B cell (primary cell): ENCODE measurements around the gene LRCH3.

Experiments used
- CTCF ChIP-seq: fragments of 200-600 bp; IDR thresholded peaks from one replicate; pipeline ENCODE4 v1.8.0; 2022; ENCODE audit warnings: antibody characterized with exemption, mild to moderate bottlenecking
- EZH2 ChIP-seq: IDR thresholded peaks from 2 replicates; pipeline ENCODE4 v1.6.1; 2012; ENCODE audit warnings: borderline replicate concordance, low read depth, mild to moderate bottlenecking, moderate library complexity, low read length; ENCODE audit not compliant: insufficient read depth, poor library complexity, severe bottlenecking

GRCh38 chr3:197793247-197793646 is 2.2 kb downstream of the LRCH3 start:
- TF ChIP-seq CTCF (no peak), EZH2 (no peak)
